Pancreas (tissue), 10 donors: ENCODE results near the gene CRHR1. TPM values are rescaled to one million over a fixed set of nuclear protein-coding genes. Genes with fewer than 3 reads are reported as not detected.

Source experiments
- ATAC-seq, 4 donors: fragments of 200-7000 bp; cut with Tn5 transposase; one replicate each; pipeline versions ENCODE4 v1.8.0 to v1.9.1; 2020; ENCODE audit warnings: mild to moderate bottlenecking in 4 of 4, moderate library complexity in 4 of 4
- DNase-seq, 6 donors: peaks; one replicate each; pipeline ENCODE4 v3.0.0-alpha.2; 2020
- FAIRE-seq: peaks from 2 replicates; lab custom pipeline; 2012; peaks lifted over from hg19 to GRCh38; lab: Jason Lieb, UNC
- H3K27ac ChIP-seq, 4 donors: fragments of 200-600 bp; sonication (generic); 1 replicate in 3 of 4; 2 replicates in 1 of 4; pipeline versions ENCODE4 v1.5.0 to v1.8.0; 2020
- H3K27me3 ChIP-seq, 4 donors: fragments of 200-600 bp; one replicate each; pipeline ENCODE4 v1.8.0; 2021
- H3K36me3 ChIP-seq, 3 donors: fragments of 200-600 bp; sonication (generic) in 1 of 3; one replicate each; pipeline versions ENCODE4 v1.5.0 to v1.8.0; 2020 to 2021
- H3K4me1 ChIP-seq, 3 donors: fragments of 200-600 bp; one replicate each; pipeline ENCODE4 v1.8.0; 2021
- H3K4me3 ChIP-seq, 4 donors: fragments of 200-600 bp; sonication (generic) in 2 of 4; one replicate each; pipeline versions ENCODE4 v1.5.0 to v1.8.0; 2020 to 2021
- H3K9me3 ChIP-seq, 4 donors: fragments of 200-600 bp; one replicate each; pipeline ENCODE4 v1.8.0; 2021
- CTCF ChIP-seq, 4 donors: fragments of 200-600 bp; sonication (generic) in 3 of 4; IDR thresholded peaks; one replicate each; pipeline versions ENCODE4 v1.5.0 to v1.8.0; 2021; ENCODE audit warnings: antibody characterized with exemption in 4 of 4
- WGBS, 2 donors: extraction: QIAGEN DNeasy Blood & Tissue Kit; methylation state at CpG; one replicate each; pipeline ENCODE4 v1.1.7; 2013; 5-methylcytosine and 5-hydroxymethylcytosine counted together
- intact Hi-C, 3 donors: fragments of 100-400 bp; cut with DNase I; formaldehyde crosslinking; loops; one replicate each; pipeline versions ENCODE4 v1.11.1 to v1.14.2; 2022
- polyA plus RNA-seq, 2 donors: library from polyadenylated mRNA; stranded (reverse); fragments of 200-250 nt; gene quantifications; one replicate each; pipeline ENCODE4 v1.2.3, GENCODE V29; 2013
- total RNA-seq, 6 donors: library from RNA; stranded (reverse); fragmentation: NEBNext Ultra II Directional in 4 of 6; extraction: Animal tissue kit (Norgen Biotek cat#: 25700) in 4 of 6; gene quantifications; one replicate each; pipeline versions ENCODE4 v1.2.1 to v1.2.4, GENCODE V29; 2021 to 2023
- donor health status: healthy with polysubstance abuse.
- donor health status: DM: no; HTN: no; CAD: no; lungs with moderate emphysema.
- donor health status: DM: no; HTN: no; CAD: no.
- donor health status: control.
- donor health status: control.
- donor health status: Bipolar disorder and iron deficiency.
- donor health status: DM: yes; HTN: yes; CAD: no.
- donor health status: DM: no; HTN: no; CAD: no.
- donor health status: DM: no; HTN: no; CAD: no.
- donor health status: DM: yes; HTN: yes; CAD: no.

The CRHR1 gene
- total and polyA plus RNA-seq, 8 donors, result 0.13 to 0.31 TPM; not detected in 6

- no peak overlapping the region for H3K27ac ChIP-seq
- H3K4me1 ChIP-seq, result no peaks in the 10 kb centered on the region
- no peaks in the 10 kb centered on the region for H3K36me3 ChIP-seq
- H3K27me3 ChIP-seq, result no peaks in the 10 kb centered on the region
- TF ChIP-seq CTCF (IDR thresholded peaks at IDR 0.05), result no peak
- ATAC-seq, result no peak
- no peaks in the 10 kb centered on the region for H3K9me3 ChIP-seq
- FAIRE-seq, result no peak
- 69 to 76% methylated on average over 6 of the region's 6 CpGs for WGBS, 2 donors
- H3K4me3 ChIP-seq, result no peak overlapping the region
- intact Hi-C loops, result no loop called here
- no peak for DNase-seq
These were observed 66.9 kb downstream of the CRHR1 start for GRCh38 chr17:45851022-45851421.

GRCh38 chr17:45851464-45851863 is 67.3 kb downstream of the CRHR1 start:
- FAIRE-seq, result no peak
- WGBS, 2 donors, result 48 to 53% methylated on average over 8 of the region's 8 CpGs
- Histone ChIP-seq H3K36me3 (no peaks in the 10 kb centered on the region), H3K27ac (no peak overlapping the region), H3K4me3 (no peak overlapping the region), H3K4me1 (no peaks in the 10 kb centered on the region), H3K9me3 (no peaks in the 10 kb centered on the region), H3K27me3 (no peaks in the 10 kb centered on the region)
- intact Hi-C loops, result no loop called here
- ATAC-seq, result no peak
- DNase-seq, result no peak
- no peak for TF ChIP-seq CTCF (IDR thresholded peaks at IDR 0.05)

GRCh38 chr17:45851873-45852272 is 67.8 kb downstream of the CRHR1 start:
- Histone ChIP-seq H3K4me3 (no peak overlapping the region), H3K27me3 (no peaks in the 10 kb centered on the region), H3K36me3 (no peaks in the 10 kb centered on the region), H3K4me1 (no peaks in the 10 kb centered on the region), H3K27ac (no peak overlapping the region), H3K9me3 (no peaks in the 10 kb centered on the region)
- no peak for TF ChIP-seq CTCF (IDR thresholded peaks at IDR 0.05)
- no peak for ATAC-seq
- no peak for DNase-seq
- FAIRE-seq, result no peak
- WGBS, 2 donors, result 24 to 43% methylated on average over 1 of the region's 1 CpG
- intact Hi-C loops, result no loop called here

GRCh38 chr17:45852535-45853297 is 68.6 kb downstream of the CRHR1 start:
- WGBS, 2 donors, result 21% methylated on average over 12 of the region's 12 CpGs
- no peak overlapping the region for H3K27ac ChIP-seq
- no peaks in the 10 kb centered on the region for H3K36me3 ChIP-seq
- no peak for FAIRE-seq
- TF ChIP-seq CTCF (IDR thresholded peaks at IDR 0.05), result peak; percentile 50 to 88 (median 78)
- peak; percentile 30 to 81 (median 51) for DNase-seq
- no peaks in the 10 kb centered on the region for H3K9me3 ChIP-seq
- no peak overlapping the region for H3K4me3 ChIP-seq
- no peaks in the 10 kb centered on the region for H3K27me3 ChIP-seq
- intact Hi-C loops, result no loop called here
- ATAC-seq, result peak in 3 of 4 donors; percentile 76 to 87 (median 81)
- no peaks in the 10 kb centered on the region for H3K4me1 ChIP-seq

GRCh38 chr17:45854209-45854608 is 70.1 kb downstream of the CRHR1 start:
- H3K4me3 ChIP-seq, result no peak overlapping the region
- no peaks in the 10 kb centered on the region for H3K9me3 ChIP-seq
- no peaks in the 10 kb centered on the region for H3K4me1 ChIP-seq
- no peaks in the 10 kb centered on the region for H3K27me3 ChIP-seq
- FAIRE-seq, result no peak
- no peaks in the 10 kb centered on the region for H3K36me3 ChIP-seq
- ATAC-seq, result no peak
- intact Hi-C loops, result no loop called here
- DNase-seq, result no peak
- no peak overlapping the region for H3K27ac ChIP-seq
- 58 to 66% methylated on average over 9 of the region's 9 CpGs for WGBS, 2 donors
- no peak for TF ChIP-seq CTCF (IDR thresholded peaks at IDR 0.05)
